Amniotic stem cell (primary cell): ENCODE results near the gene WT1.

Experiments
- DNase-seq: peaks from one replicate; lab custom pipeline; 2025; lab: John Stamatoyannopoulos, UW

The WT1 gene

GRCh38 chr11:32421992-32422391, 13.3 kb downstream of the WT1 start:
- DNase-seq, result no peak

- no peak for DNase-seq
Measured at GRCh38 chr11:32420937-32421901, 14.1 kb downstream of the WT1 start.

- no peak for DNase-seq
Measured at GRCh38 chr11:32420139-32420538, 15.2 kb downstream of the WT1 start.

- no peak for DNase-seq
Measured at GRCh38 chr11:32418836-32419235, 16.5 kb downstream of the WT1 start.

GRCh38 chr11:32417806-32418205, 17.5 kb downstream of the WT1 start:
- no peak for DNase-seq

- no peak for DNase-seq
Measured at GRCh38 chr11:32416301-32416700, 19.0 kb downstream of the WT1 start.

- DNase-seq, result no peak
Measured at GRCh38 chr11:32414925-32415324, 20.4 kb downstream of the WT1 start.

GRCh38 chr11:32411942-32412615, 23.3 kb downstream of the WT1 start:
- no peak for DNase-seq

- no peak for DNase-seq
Measured at GRCh38 chr11:32405592-32405991, 29.7 kb downstream of the WT1 start.

- no peak for DNase-seq
Measured at GRCh38 chr11:32402836-32403235, 32.5 kb downstream of the WT1 start.

GRCh38 chr11:32400670-32401369, 34.5 kb downstream of the WT1 start:
- DNase-seq, result no peak

GRCh38 chr11:32400196-32400595, 35.1 kb downstream of the WT1 start:
- DNase-seq, result no peak

GRCh38 chr11:32396991-32397390, 38.3 kb downstream of the WT1 start:
- DNase-seq, result no peak

GRCh38 chr11:32396331-32396730, 39.0 kb downstream of the WT1 start:
- no peak for DNase-seq

GRCh38 chr11:32395127-32395526, 40.2 kb downstream of the WT1 start:
- DNase-seq, result no peak

- DNase-seq, result no peak
Measured at GRCh38 chr11:32392840-32393239, 42.5 kb downstream of the WT1 start.

GRCh38 chr11:32391956-32392553, 43.3 kb downstream of the WT1 start:
- no peak for DNase-seq

GRCh38 chr11:32391479-32391878, 43.9 kb downstream of the WT1 start:
- DNase-seq, result no peak

GRCh38 chr11:32390712-32391111, 44.6 kb downstream of the WT1 start:
- no peak for DNase-seq

- DNase-seq, result no peak
Measured at GRCh38 chr11:32388871-32389770, 46.2 kb downstream of the WT1 start.

GRCh38 chr11:32388365-32388764, 47.0 kb downstream of the WT1 start:
- DNase-seq, result no peak
